ENCODE data around the gene RPL3.
"Not testable (repeated sequence)": the region's sequence is repeated elsewhere in the genome, so short reads cannot be mapped to it uniquely, and the experiment has no call there.

Gene RPL3

GRCh38 chr22:39319284-39320022 is at the start of gene RPL3:
TSS of gene RPL3 (minus strand) at chr22:39319623. CDS start at chr22:39319597, 26 bp downstream.
- DNase-seq = peak; percentile 98

GRCh38 chr22:39369186-39369585 is 49.8 kb upstream of the RPL3 start:
- no peak for DNase-seq

GRCh38 chr22:39368461-39368911 is 49.1 kb upstream of the RPL3 start:
- DNase-seq = peak; percentile 4

GRCh38 chr22:39367035-39367434 is 47.6 kb upstream of the RPL3 start:
- peak; percentile 28 for DNase-seq

- no peak for DNase-seq
Measured at GRCh38 chr22:39365492-39365780, 46.0 kb upstream of the RPL3 start.

- DNase-seq = no peak
Measured at GRCh38 chr22:39364714-39365491, 45.5 kb upstream of the RPL3 start.

- no peak for DNase-seq
Measured at GRCh38 chr22:39363751-39364515, 44.5 kb upstream of the RPL3 start.

- no peak for DNase-seq
Measured at GRCh38 chr22:39362932-39363331, 43.5 kb upstream of the RPL3 start.

- DNase-seq = no peak
Measured at GRCh38 chr22:39362271-39362670, 42.8 kb upstream of the RPL3 start.

GRCh38 chr22:39361496-39361895 is 42.1 kb upstream of the RPL3 start:
- no peak for DNase-seq

GRCh38 chr22:39360674-39361413 is 41.4 kb upstream of the RPL3 start:
- DNase-seq = no peak

GRCh38 chr22:39360242-39360641 is 40.8 kb upstream of the RPL3 start:
- no peak for DNase-seq

- DNase-seq = no peak
Measured at GRCh38 chr22:39359659-39360195, 40.3 kb upstream of the RPL3 start.

- DNase-seq = not testable (repeated sequence)
Measured at GRCh38 chr22:39358197-39358596, 38.8 kb upstream of the RPL3 start.

- not testable (repeated sequence) for DNase-seq
Measured at GRCh38 chr22:39357110-39358108, 38.0 kb upstream of the RPL3 start.

- DNase-seq = no peak
Measured at GRCh38 chr22:39356464-39356863, 37.0 kb upstream of the RPL3 start.

- not testable (repeated sequence) for DNase-seq
Measured at GRCh38 chr22:39355805-39356204, 36.4 kb upstream of the RPL3 start.

GRCh38 chr22:39355080-39355479 is 35.7 kb upstream of the RPL3 start:
- no peak for DNase-seq

GRCh38 chr22:39353346-39353745 is 33.9 kb upstream of the RPL3 start:
- no peak for DNase-seq

GRCh38 chr22:39352306-39352891 is 33.0 kb upstream of the RPL3 start:
- no peak for DNase-seq

- DNase-seq = peak; percentile 49
Measured at GRCh38 chr22:39351689-39352214, 32.3 kb upstream of the RPL3 start.

All from GDM1 (cell line).